K562 (cell line): Measurements from ENCODE around the gene CNOT1.

Source experiments
- ZBTB43 ChIP-seq: sonication (generic); formaldehyde crosslinking; IDR thresholded peaks from 2 replicates; pipeline ENCODE4 v1.8.0; 2023; ENCODE audit warnings: mild to moderate bottlenecking, missing genetic modification reagents
- TF ChIP-seq, protein P1 (sequence below), 3 experiments: IDR thresholded peaks in 2 of 3; conservative IDR thresholded peaks in 1 of 3; 2 replicates each; pipeline ENCODE4 v1.5.1; 2011 to 2012; ENCODE audit warnings: low read length in 3 of 3, mild to moderate bottlenecking in 3 of 3, control low read depth in 2 of 3, improper control_type of control experiment in 1 of 3, inconsistent platforms in 1 of 3, low read depth in 1 of 3, mixed read lengths in 1 of 3, moderate library complexity in 1 of 3; ENCODE audit not compliant: insufficient read depth in 2 of 3

- TF ChIP-seq, protein P1, sequence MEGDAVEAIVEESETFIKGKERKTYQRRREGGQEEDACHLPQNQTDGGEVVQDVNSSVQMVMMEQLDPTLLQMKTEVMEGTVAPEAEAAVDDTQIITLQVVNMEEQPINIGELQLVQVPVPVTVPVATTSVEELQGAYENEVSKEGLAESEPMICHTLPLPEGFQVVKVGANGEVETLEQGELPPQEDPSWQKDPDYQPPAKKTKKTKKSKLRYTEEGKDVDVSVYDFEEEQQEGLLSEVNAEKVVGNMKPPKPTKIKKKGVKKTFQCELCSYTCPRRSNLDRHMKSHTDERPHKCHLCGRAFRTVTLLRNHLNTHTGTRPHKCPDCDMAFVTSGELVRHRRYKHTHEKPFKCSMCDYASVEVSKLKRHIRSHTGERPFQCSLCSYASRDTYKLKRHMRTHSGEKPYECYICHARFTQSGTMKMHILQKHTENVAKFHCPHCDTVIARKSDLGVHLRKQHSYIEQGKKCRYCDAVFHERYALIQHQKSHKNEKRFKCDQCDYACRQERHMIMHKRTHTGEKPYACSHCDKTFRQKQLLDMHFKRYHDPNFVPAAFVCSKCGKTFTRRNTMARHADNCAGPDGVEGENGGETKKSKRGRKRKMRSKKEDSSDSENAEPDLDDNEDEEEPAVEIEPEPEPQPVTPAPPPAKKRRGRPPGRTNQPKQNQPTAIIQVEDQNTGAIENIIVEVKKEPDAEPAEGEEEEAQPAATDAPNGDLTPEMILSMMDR (IDR thresholded peaks at IDR 0.05 in 2 of 3, conservative IDR thresholded peaks at IDR 0.05 in 1 of 3; ENCODE audit: insufficient read depth in 2 of 3, low read depth in 1 of 3, low read length in 3 of 3) = no peak
- TF ChIP-seq ZBTB43 (CRISPR knock-in tag) = no peak
Measured at GRCh38 chr16:58655215-58655596, 25.6 kb upstream of the CNOT1 start.
